Measurements from ENCODE around the gene SUGCT.

SUGCT gene

DNA sequence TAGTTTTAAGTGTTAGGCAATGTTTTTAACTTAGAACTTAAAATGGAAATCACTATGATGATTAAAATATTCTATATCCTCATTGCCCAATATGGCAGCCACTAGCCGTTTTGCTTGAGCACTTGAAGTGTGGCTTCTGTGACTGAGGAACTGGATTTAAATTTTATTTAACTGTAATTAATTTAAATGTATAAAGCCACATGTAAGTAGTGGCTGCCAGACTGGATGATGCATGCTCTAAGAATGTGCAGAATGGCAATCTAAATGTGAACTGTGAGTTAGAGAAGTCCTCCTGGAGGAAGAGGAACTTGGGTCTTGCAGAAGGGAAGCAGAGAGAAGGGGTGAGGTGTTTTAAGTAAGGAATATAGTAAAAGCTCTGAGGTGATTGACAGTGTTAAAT lies 451.4 kb downstream of the SUGCT start:
- no peaks in the 10 kb centered on the region for H3K36me3 ChIP-seq (ENCODE audit: insufficient read depth, low read length)
- H3K9me3 ChIP-seq (ENCODE audit: insufficient read depth, low read length, severe bottlenecking): peaks cover 13% of the 10 kb centered on the region
- ATAC-seq (ENCODE audit: insufficient read depth, low read depth): no peak
- no peak for DNase-seq
- no peak overlapping the region for H3K27ac ChIP-seq (ENCODE audit: low read length)
- no peak overlapping the region for H3K9ac ChIP-seq (ENCODE audit: low read depth, low read length)
- no peak overlapping the region for H3K4me3 ChIP-seq (ENCODE audit: low read depth in 1 of 2, low read length in 2 of 2)
- H3K4me1 ChIP-seq (ENCODE audit: insufficient read depth, low read length): peaks cover 4% of the 10 kb centered on the region; the same call in 1 of the 2 replicates
- H2AFZ ChIP-seq (ENCODE audit: low read depth, low read length): no peak overlapping the region
- no peak for TF ChIP-seq EZH2 (IDR thresholded peaks at IDR 0.05; ENCODE audit: borderline replicate concordance, low read depth, low read length, severe bottlenecking)
- TF ChIP-seq, protein P1, sequence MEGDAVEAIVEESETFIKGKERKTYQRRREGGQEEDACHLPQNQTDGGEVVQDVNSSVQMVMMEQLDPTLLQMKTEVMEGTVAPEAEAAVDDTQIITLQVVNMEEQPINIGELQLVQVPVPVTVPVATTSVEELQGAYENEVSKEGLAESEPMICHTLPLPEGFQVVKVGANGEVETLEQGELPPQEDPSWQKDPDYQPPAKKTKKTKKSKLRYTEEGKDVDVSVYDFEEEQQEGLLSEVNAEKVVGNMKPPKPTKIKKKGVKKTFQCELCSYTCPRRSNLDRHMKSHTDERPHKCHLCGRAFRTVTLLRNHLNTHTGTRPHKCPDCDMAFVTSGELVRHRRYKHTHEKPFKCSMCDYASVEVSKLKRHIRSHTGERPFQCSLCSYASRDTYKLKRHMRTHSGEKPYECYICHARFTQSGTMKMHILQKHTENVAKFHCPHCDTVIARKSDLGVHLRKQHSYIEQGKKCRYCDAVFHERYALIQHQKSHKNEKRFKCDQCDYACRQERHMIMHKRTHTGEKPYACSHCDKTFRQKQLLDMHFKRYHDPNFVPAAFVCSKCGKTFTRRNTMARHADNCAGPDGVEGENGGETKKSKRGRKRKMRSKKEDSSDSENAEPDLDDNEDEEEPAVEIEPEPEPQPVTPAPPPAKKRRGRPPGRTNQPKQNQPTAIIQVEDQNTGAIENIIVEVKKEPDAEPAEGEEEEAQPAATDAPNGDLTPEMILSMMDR (IDR thresholded peaks at IDR 0.05; ENCODE audit: borderline replicate concordance, extremely low read depth, low read length, poor library complexity, severe bottlenecking): no peak
- no peaks in the 10 kb centered on the region for H4K20me1 ChIP-seq (ENCODE audit: insufficient read depth, low read length)
- H3K27me3 ChIP-seq (ENCODE audit: insufficient read depth, low read length, poor library complexity): no peaks in the 10 kb centered on the region
- no peaks in the 10 kb centered on the region for H3K79me2 ChIP-seq (ENCODE audit: insufficient read depth, low read length)
- no peak overlapping the region for H3K4me2 ChIP-seq (ENCODE audit: insufficient read depth, low read length)

DNA sequence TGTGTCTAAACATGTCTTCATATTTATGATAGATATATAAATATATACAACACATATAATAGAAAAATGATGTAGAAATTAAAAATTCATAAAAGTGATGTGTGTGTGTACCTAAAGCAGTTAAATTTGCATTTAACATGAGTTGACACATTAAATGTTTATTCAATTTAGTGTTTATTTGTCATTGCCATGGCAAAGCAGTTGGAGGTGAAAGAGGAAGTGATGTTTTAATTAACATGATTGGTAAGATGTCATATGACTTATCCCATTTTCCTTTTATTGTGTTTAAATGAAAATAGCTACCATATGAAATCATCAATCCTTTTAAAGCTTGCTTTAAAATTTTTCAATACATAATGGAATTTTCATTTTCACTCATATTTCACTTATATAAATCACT lies 452.6 kb downstream of the SUGCT start:
- H3K27ac ChIP-seq (ENCODE audit: low read length): no peak overlapping the region
- DNase-seq (no peak), ATAC-seq (ENCODE audit: insufficient read depth, low read depth) (no peak)
- H3K4me3 ChIP-seq (ENCODE audit: low read depth in 1 of 2, low read length in 2 of 2): no peak overlapping the region
- no peak overlapping the region for H3K9ac ChIP-seq (ENCODE audit: low read depth, low read length)
- H3K27me3 ChIP-seq (ENCODE audit: insufficient read depth, low read length, poor library complexity): no peaks in the 10 kb centered on the region
- no peaks in the 10 kb centered on the region for H3K36me3 ChIP-seq (ENCODE audit: insufficient read depth, low read length)
- peaks cover 4% of the 10 kb centered on the region; the same call in 1 of the 2 replicates for H3K4me1 ChIP-seq (ENCODE audit: insufficient read depth, low read length)
- no peaks in the 10 kb centered on the region for H3K79me2 ChIP-seq (ENCODE audit: insufficient read depth, low read length)
- H4K20me1 ChIP-seq (ENCODE audit: insufficient read depth, low read length): no peaks in the 10 kb centered on the region
- peaks cover 14% of the 10 kb centered on the region for H3K9me3 ChIP-seq (ENCODE audit: insufficient read depth, low read length, severe bottlenecking)
- TF ChIP-seq, protein P1 (IDR thresholded peaks at IDR 0.05; ENCODE audit: borderline replicate concordance, extremely low read depth, low read length, poor library complexity, severe bottlenecking): no peak
- TF ChIP-seq EZH2 (IDR thresholded peaks at IDR 0.05; ENCODE audit: borderline replicate concordance, low read depth, low read length, severe bottlenecking): no peak
- H2AFZ ChIP-seq (ENCODE audit: low read depth, low read length): no peak overlapping the region
- no peak overlapping the region for H3K4me2 ChIP-seq (ENCODE audit: insufficient read depth, low read length)

DNA sequence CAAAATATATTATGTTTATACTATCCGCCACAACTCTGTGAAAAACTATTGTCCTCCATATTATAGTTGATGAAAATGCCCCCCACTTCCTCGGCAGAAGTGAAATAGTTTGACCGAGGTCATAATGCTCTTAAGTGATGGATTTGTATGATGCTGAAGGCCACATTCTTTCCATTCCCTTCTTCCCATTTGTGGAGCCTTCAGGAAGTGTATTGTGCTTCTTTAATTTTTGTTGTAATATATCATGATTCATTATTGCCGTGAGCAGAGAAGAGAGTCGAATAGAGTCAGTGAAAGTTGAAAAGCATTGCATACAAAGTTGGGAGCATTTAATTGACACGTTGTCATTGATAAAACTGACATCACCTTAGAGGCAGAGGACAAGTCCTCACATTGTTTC lies 460.3 kb downstream of the SUGCT start:
- Histone ChIP-seq H3K4me2 (ENCODE audit: insufficient read depth, low read length) (no peak overlapping the region), H3K27me3 (ENCODE audit: insufficient read depth, low read length, poor library complexity) (no peaks in the 10 kb centered on the region)

More for the DNA sequence above, 460.3 kb downstream of the SUGCT start:
- ATAC-seq (ENCODE audit: insufficient read depth, low read depth) (no peak), DNase-seq (no peak)
- no peaks in the 10 kb centered on the region for H3K36me3 ChIP-seq (ENCODE audit: insufficient read depth, low read length)
- H3K9ac ChIP-seq (ENCODE audit: low read depth, low read length): no peak overlapping the region
- peaks cover 11% of the 10 kb centered on the region for H3K9me3 ChIP-seq (ENCODE audit: insufficient read depth, low read length, severe bottlenecking)
- TF ChIP-seq, protein P1 (IDR thresholded peaks at IDR 0.05; ENCODE audit: borderline replicate concordance, extremely low read depth, low read length, poor library complexity, severe bottlenecking): no peak
- no peak for TF ChIP-seq EZH2 (IDR thresholded peaks at IDR 0.05; ENCODE audit: borderline replicate concordance, low read depth, low read length, severe bottlenecking)
- no peaks in the 10 kb centered on the region for H3K79me2 ChIP-seq (ENCODE audit: insufficient read depth, low read length)
- no peak overlapping the region for H3K27ac ChIP-seq (ENCODE audit: low read length)
- H3K4me1 ChIP-seq (ENCODE audit: insufficient read depth, low read length): peaks cover 22% of the 10 kb centered on the region
- no peak overlapping the region for H2AFZ ChIP-seq (ENCODE audit: low read depth, low read length)
- no peaks in the 10 kb centered on the region for H4K20me1 ChIP-seq (ENCODE audit: insufficient read depth, low read length)
- H3K4me3 ChIP-seq (ENCODE audit: low read depth in 1 of 2, low read length in 2 of 2): no peak overlapping the region

All from DND-41 (cell line).